CD4-positive, alpha-beta T cell treated with Interleukin-21 for 1 hour (primary cell): ENCODE measurements around the gene EHMT1.
A peak's percentile ranks its signal among the peaks of the same experiment; 100 is the strongest.
"Not testable (repeated sequence)": the region's sequence is repeated elsewhere in the genome, so short reads cannot be mapped to it uniquely, and the experiment has no call there.

ENCODE experiments used
- DNase-seq: peaks from one replicate; pipeline ENCODE4 v3.0.0-alpha.2; 2020

EHMT1 gene

GRCh38 chr9:137771580-137771979 is 152.8 kb downstream of the EHMT1 start:
- DNase-seq, result no peak

- DNase-seq, result peak; percentile 14
Observed at GRCh38 chr9:137772281-137772873, 153.6 kb downstream of the EHMT1 start.

DNA sequence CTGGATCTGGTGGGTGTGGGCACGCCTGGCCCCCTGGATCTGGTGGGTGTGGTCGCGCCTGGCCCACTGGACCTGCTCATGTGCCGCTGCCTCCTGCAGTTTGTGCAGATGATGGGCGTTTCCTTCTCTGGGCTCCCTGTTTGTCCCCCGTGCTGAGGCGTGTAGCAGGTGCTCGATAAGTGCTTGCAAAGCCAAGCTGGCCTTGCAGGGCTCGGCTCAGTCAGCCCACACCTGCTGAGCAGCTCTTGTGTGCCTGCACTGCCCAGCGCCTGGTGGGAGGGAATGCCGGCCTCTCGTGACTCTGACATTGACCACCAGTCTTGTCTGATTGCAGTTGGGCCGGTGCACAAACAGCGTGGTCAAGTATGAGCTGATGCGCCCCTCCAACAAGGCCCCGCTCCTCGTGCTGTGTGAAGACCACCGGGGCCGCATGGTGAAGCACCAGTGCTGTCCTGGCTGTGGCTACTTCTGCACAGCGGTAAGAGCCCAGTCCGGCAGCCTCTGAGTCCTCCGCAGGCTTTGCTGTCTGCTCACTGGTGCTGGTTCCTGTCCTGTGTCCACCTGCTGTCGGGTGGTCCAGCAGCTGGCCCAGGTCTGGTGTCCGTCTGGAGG is 156.1 kb downstream of the EHMT1 start:
- DNase-seq, result no peak

- DNase-seq, result no peak
Observed at GRCh38 chr9:137776306-137776995, 157.6 kb downstream of the EHMT1 start.

- DNase-seq, result no peak
Observed at GRCh38 chr9:137777761-137778160, 159.0 kb downstream of the EHMT1 start.

- no peak for DNase-seq
Observed at GRCh38 chr9:137778336-137778735, 159.5 kb downstream of the EHMT1 start.

DNA sequence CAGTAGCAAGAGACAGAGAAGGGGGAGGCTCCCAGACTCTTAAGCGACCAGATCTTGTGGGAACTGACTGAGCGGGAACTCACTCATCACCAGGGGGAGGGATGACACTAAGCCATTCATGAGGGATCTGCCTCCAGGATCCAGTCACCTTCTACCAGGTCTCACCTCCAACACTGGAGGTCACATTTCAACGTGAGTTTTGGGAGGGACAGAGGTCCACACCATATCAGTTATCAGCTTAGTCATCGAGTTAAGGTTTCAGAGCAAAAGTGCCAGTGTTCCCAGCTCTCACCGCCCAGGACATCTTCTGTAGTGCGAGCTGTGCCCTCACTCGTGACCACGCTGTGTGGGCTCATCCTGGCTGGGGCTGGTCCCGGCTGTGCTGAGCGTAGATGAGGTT is 160.1 kb downstream of the EHMT1 start:
- no peak for DNase-seq

GRCh38 chr9:137780031-137780430 is 161.2 kb downstream of the EHMT1 start:
- not testable (repeated sequence) for DNase-seq

GRCh38 chr9:137781906-137782585 is 163.2 kb downstream of the EHMT1 start:
- DNase-seq, result no peak

- DNase-seq, result no peak
Observed at GRCh38 chr9:137783521-137783920, 164.7 kb downstream of the EHMT1 start.

GRCh38 chr9:137784046-137784445 is 165.2 kb downstream of the EHMT1 start:
- DNase-seq, result no peak

DNA sequence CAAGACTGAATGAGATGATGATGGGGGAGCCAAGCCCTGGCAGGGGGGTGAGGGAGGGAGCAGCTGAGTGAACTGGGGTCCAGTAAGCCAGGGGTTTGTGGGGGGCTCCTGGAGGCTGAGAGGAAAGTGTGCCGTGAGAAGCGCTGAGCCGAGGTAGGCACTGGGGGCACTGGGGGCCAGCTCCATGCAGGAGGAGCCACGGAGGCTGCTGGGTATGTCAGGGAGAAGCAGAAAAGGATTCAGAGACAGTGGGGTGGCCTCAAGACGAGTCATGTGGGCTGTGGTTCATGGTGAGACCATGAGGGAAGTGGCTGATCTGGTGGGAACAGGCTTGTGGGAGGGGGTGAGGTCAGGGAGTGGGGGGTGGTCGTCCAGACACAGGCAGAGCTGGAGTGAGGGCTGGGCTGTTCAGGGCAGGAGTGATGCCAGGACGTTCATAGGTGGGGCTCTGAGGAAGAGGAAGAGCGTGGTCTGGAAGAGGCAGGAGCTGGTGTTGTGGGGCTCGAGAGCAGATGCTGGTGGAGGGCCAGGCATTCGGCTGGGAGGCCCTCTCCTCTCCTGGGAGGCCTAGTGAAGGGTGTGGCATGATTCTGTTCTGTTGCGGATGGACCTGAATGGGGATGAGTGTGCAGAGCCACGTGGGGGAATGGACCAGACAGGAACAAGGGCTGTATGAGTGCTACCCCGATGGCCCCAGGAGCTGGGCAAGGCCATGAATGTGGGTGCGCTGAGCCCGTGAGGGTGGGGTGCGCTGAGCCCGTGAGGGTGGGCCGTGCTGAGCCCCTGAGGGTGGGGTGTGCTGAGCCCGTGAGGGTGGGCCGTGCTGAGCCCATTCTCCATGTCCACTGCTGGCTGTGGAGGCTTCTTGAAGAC is 166.1 kb downstream of the EHMT1 start:
- DNase-seq, result no peak

GRCh38 chr9:137785704-137786161 is 166.9 kb downstream of the EHMT1 start:
- no peak for DNase-seq

DNA sequence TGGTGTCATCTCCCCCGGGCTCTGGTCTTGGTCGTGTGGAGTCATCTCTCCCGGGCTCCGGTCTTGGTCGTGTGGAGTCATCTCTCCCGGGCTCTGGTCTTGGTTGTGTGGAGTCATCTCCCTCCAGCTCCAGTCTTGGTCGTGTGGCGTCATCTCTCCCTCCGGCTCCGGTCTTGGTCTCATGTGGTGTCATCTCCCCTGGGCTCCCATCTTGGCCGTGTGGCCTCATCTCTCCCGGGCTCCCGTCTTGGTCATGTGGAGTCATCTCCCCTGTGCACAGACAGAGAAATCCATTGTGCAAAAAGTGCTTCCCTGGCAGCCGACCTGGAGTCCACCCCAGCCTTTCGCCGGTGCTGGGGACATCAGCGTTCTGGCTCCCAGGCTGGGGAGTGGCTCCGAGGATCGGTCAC is 167.7 kb downstream of the EHMT1 start:
- DNase-seq, result no peak

DNA sequence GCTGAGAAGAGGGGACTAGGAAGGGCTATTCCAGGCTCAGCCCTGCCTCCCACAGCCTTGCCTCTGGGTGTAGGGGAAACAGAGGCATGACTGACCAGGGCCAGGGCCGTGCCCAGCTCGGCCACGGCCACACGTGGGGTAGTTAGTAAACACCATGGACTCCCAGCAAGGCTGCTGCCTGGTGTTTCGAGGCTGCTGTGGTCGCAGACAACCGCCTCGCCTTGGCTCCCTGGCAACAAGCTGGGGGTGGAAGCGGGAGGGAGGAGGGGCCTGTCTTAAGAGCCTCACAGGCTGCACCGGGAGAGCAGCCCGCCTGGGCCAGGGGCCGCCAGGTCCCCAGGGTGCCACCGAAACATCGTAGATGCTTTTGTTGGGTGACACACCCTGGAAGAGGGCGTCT is 168.6 kb downstream of the EHMT1 start:
- DNase-seq, result no peak

GRCh38 chr9:137787786-137788505 is 169.1 kb downstream of the EHMT1 start:
- no peak for DNase-seq

DNA sequence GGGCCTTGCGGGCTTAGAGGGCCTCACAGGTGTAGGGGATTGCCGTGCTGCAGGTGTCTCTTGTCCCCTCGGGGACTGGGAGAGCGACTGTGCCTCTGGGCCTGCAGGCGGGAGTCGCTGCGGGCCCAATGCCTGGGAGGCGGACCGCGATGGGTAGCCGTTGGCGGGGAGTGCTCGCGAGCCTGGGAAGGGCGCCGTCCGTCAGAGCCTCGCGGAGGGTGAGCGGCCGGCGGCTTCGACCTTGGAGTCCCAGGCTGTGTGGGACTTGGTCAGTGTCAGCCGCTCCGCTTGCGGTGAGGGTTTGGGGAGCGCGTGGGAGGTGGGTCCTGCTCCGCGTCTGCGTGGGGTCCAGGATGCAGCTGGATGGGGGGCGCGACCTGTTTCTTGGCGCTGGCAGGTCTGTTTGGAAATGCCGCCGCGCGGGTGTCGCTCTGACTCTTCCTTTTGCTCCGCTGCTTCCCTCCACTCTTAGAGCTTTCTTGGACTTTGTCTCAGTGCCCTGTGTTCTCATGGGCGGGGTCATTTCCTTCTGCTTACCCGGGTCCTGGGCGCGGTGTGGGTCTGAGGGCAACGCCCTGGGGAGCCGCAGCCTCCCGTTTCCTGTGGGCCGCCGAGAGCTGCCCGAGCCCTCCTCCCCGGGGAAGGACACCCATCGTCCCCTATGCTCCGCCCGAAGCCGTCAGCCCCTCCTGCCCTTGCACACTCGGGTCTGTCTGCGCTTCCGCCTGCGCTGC is 169.9 kb downstream of the EHMT1 start:
- no peak for DNase-seq

DNA sequence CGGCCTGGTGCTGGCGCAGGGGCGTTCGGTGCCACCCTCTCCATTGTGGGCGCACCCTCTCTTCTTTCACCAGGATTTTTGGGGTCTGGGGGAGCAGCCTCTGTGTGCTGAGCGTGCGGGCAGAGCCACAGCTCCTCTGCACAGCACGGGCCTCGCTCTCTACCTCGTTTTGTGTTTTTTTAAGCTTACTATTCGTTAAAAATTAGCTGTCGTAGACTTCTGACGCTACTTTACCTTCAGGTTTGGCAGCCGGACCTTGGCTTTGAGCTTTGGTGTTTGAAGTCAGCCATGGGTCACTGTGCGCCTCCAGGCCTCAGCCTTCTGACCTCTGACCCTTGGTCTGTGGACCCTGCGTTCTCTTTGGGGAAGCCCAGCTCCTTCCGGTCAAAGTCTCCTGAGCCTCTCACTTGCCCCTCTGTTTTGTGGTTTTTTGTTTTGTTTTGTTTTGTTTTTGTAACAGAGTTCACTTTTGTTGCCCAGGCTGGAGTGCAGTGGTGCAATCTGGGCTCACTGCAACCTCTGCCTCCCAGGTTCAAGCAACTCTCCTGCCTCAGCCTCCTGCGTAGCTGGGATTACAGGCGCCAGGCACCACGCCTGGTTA is 170.6 kb downstream of the EHMT1 start:
- DNase-seq, result no peak

GRCh38 chr9:137791947-137792346 is 173.1 kb downstream of the EHMT1 start:
- no peak for DNase-seq

- no peak for DNase-seq
Observed at GRCh38 chr9:137793196-137793841, 174.5 kb downstream of the EHMT1 start.
